Esophagus squamous epithelium (tissue), 5 donors: ENCODE data around the gene PEX5. TPM values are rescaled to one million over a fixed set of nuclear protein-coding genes. Genes with fewer than 3 reads are reported as not detected.
A peak's percentile ranks its signal among the peaks of the same experiment; 100 is the strongest.

ENCODE experiments used
- DNase-seq: peaks from one replicate; lab custom pipeline; 2025; lab: John Stamatoyannopoulos, UW
- H3K27ac ChIP-seq, 4 donors: fragments of 200-600 bp; sonication (generic); one replicate each; pipeline ENCODE4 v1.5.1; 2016 to 2019; ENCODE audit warnings: mild to moderate bottlenecking in 1 of 4
- H3K27me3 ChIP-seq, 4 donors: fragments of 200-600 bp; sonication (generic); 1 replicate in 3 of 4; 2 replicates in 1 of 4; pipeline versions ENCODE4 v1.5.1 to v1.6.0; 2017 to 2021; ENCODE audit warnings: antibody characterized with exemption in 1 of 4
- H3K36me3 ChIP-seq, 3 donors: fragments of 200-600 bp; sonication (generic); one replicate each; pipeline ENCODE4 v1.5.1; 2016 to 2019
- H3K4me1 ChIP-seq, 3 donors: fragments of 200-600 bp; sonication (generic); one replicate each; pipeline ENCODE4 v1.5.1; 2017 to 2019
- H3K4me3 ChIP-seq, 4 donors: fragments of 200-600 bp; sonication (generic); 1 replicate in 3 of 4; 2 replicates in 1 of 4; pipeline ENCODE4 v1.5.1; 2016 to 2019; ENCODE audit warnings: mild to moderate bottlenecking in 2 of 4, moderate library complexity in 1 of 4
- H3K9me3 ChIP-seq, 3 donors: fragments of 200-600 bp; sonication (generic); one replicate each; pipeline ENCODE4 v1.5.1; 2016 to 2019
- POLR2A ChIP-seq, 4 donors: fragments of 450-650 bp; IDR thresholded peaks; one replicate each; pipeline ENCODE4 v1.6.1; 2017; ENCODE audit warnings: antibody characterized with exemption in 4 of 4, mild to moderate bottlenecking in 4 of 4, moderate library complexity in 3 of 4
- WGBS, 2 donors: methylation state at CpG; one replicate each; pipeline ENCODE4 v1.1.5; 2018; 5-methylcytosine and 5-hydroxymethylcytosine counted together
- intact Hi-C: fragments of 100-400 bp; cut with DNase I; formaldehyde crosslinking; loops from one replicate; pipeline ENCODE4 v1.15.0; 2022
- total RNA-seq, 4 donors: library from RNA; depleted of rRNA; stranded (reverse); fragments of >200 nt; gene quantifications; one replicate each; pipeline ENCODE4 v1.1.0, GENCODE V29; 2016
- TF ChIP-seq, protein P1 (sequence below), 6 experiments: fragments of 450-650 bp in 4 of 6; fragments of 200-600 bp in 2 of 6; sonication (generic) in 2 of 6; IDR thresholded peaks; one replicate each; pipeline ENCODE4 v1.5.1; 2016 to 2019; ENCODE audit warnings: antibody characterized with exemption in 6 of 6, mild to moderate bottlenecking in 4 of 6, moderate library complexity in 4 of 6
- donor health status: DM: yes; HTN: yes; CAD: no.

PEX5 gene
- 10 to 100 TPM; 15.5 to 38.1 (median 19.9) TPM for total RNA-seq

DNA sequence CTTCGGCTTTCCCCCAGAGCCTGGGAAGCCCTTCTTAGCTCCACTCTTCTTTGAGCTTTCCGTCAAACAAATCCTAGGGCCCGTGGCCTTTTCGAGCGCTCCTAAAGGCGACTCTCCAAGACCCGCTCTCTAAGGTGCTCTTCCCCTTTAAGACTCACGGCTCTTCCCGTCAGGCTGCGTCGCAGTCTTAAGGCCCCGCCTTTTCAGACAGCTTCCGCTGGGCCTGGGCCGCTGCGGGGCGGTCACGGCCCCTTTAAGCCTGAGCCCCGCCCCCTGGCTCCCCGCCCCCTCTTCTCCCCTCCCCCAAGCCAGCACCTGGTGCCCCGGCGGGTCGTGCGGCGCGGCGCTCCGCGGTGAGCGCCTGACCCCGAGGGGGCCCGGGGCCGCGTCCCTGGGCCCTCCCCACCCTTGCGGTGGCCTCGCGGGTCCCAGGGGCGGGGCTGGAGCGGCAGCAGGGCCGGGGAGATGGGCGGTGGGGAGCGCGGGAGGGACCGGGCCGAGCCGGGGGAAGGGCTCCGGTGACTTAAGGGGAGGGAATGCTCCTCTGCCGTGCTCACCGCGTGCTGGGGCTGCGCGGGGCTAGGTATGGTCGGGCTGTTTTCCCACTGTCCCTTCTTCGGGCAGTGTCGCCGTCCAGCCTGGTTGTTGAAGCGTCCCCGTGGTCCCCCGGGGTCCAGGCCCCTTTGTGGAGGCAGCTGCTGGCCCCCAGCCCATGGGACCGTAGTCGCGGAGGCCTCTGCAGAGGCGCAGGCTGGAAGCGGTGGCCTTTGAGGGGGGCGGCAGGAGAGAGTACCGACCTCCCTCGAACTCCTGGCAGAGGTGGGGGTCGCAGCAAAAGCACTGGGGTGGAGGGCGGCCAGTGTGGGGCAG lies at the start of gene PEX5:
Gene PEX5, plus strand, starts transcription at position 289 of the 870 bp plus-strand sequence. CDS start 692 bp downstream, outside the sequence.
- Histone ChIP-seq H3K4me3 (peak within 1 kb of the TSS; percentile 78 to 84 (median 82)), H3K4me1 (peaks cover 10 to 29% (median 22%) of the 10 kb centered on the region in 3 donors), H3K27me3 (no peaks in the 10 kb centered on the region), H3K9me3 (no peaks in the 10 kb centered on the region), H3K27ac (peak within 1 kb of the TSS; percentile 85 to 94 (median 89)), H3K36me3 (peaks cover 0 to 35% (median 0%) of the 10 kb centered on the region in 3 donors)
- peak; percentile 26 for DNase-seq
- 0% methylated on average over 8 to 14 of the region's 68 CpGs for WGBS, 2 donors
- TF ChIP-seq POLR2A (IDR thresholded peaks at IDR 0.05) = peak in 1 of 4 donors; percentile 28
- TF ChIP-seq, protein P1, sequence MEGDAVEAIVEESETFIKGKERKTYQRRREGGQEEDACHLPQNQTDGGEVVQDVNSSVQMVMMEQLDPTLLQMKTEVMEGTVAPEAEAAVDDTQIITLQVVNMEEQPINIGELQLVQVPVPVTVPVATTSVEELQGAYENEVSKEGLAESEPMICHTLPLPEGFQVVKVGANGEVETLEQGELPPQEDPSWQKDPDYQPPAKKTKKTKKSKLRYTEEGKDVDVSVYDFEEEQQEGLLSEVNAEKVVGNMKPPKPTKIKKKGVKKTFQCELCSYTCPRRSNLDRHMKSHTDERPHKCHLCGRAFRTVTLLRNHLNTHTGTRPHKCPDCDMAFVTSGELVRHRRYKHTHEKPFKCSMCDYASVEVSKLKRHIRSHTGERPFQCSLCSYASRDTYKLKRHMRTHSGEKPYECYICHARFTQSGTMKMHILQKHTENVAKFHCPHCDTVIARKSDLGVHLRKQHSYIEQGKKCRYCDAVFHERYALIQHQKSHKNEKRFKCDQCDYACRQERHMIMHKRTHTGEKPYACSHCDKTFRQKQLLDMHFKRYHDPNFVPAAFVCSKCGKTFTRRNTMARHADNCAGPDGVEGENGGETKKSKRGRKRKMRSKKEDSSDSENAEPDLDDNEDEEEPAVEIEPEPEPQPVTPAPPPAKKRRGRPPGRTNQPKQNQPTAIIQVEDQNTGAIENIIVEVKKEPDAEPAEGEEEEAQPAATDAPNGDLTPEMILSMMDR (IDR thresholded peaks at IDR 0.05) = no peak
- intact Hi-C loops = no loop called here

DNA sequence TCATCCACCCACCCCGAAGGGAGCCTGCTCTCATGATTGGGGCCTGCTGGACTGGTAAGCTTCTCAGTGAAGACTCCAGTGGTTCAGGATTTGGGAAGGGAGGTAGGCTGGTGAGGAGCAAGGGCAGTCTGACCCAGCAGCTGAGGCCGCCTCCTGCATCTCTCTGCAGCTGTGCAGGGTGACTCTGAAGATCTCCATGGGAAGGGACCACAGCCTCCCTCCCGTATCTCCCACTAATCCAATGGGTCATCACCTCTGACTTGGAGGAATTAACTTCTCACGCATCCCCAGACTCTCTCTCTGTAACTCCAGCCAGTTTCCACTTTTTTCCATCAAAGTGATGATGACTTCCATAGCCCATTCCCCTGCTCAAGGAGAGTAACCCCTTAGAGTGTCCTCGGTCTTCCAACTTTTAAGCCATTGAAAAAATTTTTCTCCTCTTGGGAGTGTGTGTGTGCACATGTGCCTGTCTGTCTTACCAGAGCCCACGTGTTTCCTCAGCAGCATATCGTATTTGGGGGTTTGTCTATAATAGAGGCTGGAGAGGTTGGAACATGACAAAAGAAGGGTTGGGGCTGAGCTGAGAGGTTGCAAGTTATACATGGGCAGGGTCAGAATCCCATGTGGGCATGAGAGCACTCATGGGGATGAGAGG lies 48.0 kb upstream of the PEX5 start:
- no peak overlapping the region for H3K4me3 ChIP-seq
- H3K27ac ChIP-seq = no peak overlapping the region
- intact Hi-C loops = no loop called here
- no peaks in the 10 kb centered on the region for H3K27me3 ChIP-seq
- H3K4me1 ChIP-seq = peaks cover 0 to 10% (median 0%) of the 10 kb centered on the region in 3 donors
- peaks cover 8 to 68% (median 9%) of the 10 kb centered on the region in 3 donors for H3K36me3 ChIP-seq
- DNase-seq = no peak
- TF ChIP-seq, protein P1 (IDR thresholded peaks at IDR 0.05) = no peak
- TF ChIP-seq POLR2A (IDR thresholded peaks at IDR 0.05) = no peak
- WGBS, 2 donors = 83 to 94% methylated on average over 4 to 5 of the region's 7 CpGs
- no peaks in the 10 kb centered on the region for H3K9me3 ChIP-seq

DNA sequence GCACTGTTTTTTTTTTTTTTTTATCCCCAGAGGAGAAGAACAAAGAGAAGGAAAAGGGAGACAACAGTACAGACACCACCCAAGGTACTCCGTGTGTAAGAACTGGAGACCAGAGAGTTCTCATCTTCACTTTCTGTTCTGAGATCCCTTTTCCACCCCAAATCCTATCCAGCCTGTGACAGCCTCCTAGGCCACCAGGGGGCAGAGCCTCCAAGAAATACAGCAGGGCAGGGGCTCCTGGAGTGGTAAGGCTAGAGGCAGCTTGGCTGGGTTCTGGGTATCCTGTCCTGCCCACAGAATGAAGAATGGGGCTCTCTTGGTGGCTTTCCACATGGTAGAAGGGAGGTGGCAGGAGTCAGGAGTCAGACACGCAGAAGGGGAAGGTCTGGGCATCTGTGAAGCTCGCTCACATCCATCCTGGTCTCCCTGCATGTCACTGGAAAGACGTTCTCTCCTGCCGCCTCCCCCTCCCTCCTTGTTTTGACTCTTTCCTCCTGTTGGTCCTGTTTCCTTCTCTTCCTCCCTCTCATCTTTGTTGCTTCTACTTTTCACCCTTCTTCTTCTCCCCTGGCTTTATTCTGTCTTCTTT lies 47.3 kb upstream of the PEX5 start:
- H3K4me1 ChIP-seq = peaks cover 0 to 10% (median 0%) of the 10 kb centered on the region in 3 donors
- peaks cover 1 to 68% (median 7%) of the 10 kb centered on the region in 3 donors for H3K36me3 ChIP-seq
- intact Hi-C loops = no loop called here
- no peaks in the 10 kb centered on the region for H3K27me3 ChIP-seq
- H3K9me3 ChIP-seq = no peaks in the 10 kb centered on the region
- H3K27ac ChIP-seq = no peak overlapping the region
- 65 to 80% methylated on average over 5 of the region's 5 CpGs for WGBS, 2 donors
- TF ChIP-seq POLR2A (IDR thresholded peaks at IDR 0.05) = no peak
- TF ChIP-seq, protein P1 (IDR thresholded peaks at IDR 0.05) = peak; percentile 18 to 72 (median 64)
- no peak overlapping the region for H3K4me3 ChIP-seq
- no peak for DNase-seq

DNA sequence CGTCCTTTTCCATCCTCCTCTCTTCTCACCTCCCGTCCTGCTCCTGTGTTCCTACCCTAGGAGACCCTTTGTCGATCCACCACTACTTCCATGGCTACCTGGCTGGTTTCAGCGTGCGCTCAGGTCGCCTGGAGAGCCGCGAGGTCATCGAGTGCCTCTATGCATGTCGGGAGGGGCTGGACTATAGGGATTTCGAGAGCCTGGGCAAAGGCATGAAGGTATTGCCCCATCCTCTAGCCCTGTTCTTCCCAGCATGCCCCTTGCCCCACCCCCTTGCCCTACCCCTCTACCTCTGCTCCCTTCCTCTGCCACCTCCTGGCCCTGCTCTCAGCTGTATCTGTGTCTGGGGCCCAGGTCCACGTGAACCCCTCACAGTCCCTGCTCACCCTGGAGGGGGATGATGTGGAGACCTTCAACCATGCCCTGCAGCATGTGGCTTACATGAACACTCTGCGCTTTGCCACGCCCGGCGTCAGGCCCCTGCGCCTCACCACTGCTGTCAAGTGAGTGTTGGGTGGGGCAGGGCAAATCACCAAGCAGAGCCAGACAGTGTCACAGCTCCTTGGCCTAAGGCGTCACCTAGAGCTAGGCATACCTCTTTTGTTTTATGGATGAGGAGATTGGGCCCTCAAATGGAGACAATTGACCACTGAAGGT lies 46.5 kb upstream of the PEX5 start:
- H3K36me3 ChIP-seq = peaks cover 0 to 66% (median 4%) of the 10 kb centered on the region in 3 donors
- H3K4me3 ChIP-seq = no peak overlapping the region
- H3K27ac ChIP-seq = no peak overlapping the region
- no peaks in the 10 kb centered on the region for H3K9me3 ChIP-seq
- no peak for TF ChIP-seq POLR2A (IDR thresholded peaks at IDR 0.05)
- TF ChIP-seq, protein P1 (IDR thresholded peaks at IDR 0.05) = no peak
- 92 to 95% methylated on average over 6 to 18 of the region's 18 CpGs for WGBS, 2 donors
- no peaks in the 10 kb centered on the region for H3K27me3 ChIP-seq
- no peak for DNase-seq
- intact Hi-C loops = no loop called here
- peaks cover 0 to 10% (median 0%) of the 10 kb centered on the region in 3 donors for H3K4me1 ChIP-seq
